Measurements from ENCODE around the gene PLCG2.

Gene PLCG2

DNA sequence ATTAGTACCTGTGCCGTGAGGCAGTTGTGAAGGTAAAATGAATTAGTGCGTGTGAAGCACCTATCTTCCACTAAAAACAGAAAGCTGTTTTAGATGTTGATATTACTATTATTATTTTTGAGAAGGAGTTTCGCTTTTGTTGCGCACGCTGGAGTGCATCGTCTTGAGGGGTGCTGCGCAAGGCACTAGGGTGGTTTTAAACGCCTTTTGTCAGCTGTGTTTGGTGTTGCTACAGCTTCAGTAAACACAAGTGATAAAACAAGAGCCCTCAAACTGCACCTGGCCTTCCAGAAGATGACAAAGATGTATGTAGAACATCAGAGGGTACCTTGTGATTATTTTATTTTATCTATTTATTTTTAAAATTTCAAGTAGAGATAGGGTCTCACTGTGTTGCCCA lies 38.2 kb downstream of the PLCG2 start:
- TF ChIP-seq FOXP2 (optimal IDR thresholded peaks at IDR 0.05; ENCODE audit: borderline replicate concordance, extremely low read depth, extremely low read length, insufficient read depth): no peak
- TF ChIP-seq TAF1 (IDR thresholded peaks at IDR 0.05; ENCODE audit: borderline replicate concordance, insufficient read depth, low read length): no peak
- TF ChIP-seq SIN3A (IDR thresholded peaks at IDR 0.05; ENCODE audit: borderline replicate concordance, insufficient read depth, low read length): no peak
- TF ChIP-seq, protein P1, sequence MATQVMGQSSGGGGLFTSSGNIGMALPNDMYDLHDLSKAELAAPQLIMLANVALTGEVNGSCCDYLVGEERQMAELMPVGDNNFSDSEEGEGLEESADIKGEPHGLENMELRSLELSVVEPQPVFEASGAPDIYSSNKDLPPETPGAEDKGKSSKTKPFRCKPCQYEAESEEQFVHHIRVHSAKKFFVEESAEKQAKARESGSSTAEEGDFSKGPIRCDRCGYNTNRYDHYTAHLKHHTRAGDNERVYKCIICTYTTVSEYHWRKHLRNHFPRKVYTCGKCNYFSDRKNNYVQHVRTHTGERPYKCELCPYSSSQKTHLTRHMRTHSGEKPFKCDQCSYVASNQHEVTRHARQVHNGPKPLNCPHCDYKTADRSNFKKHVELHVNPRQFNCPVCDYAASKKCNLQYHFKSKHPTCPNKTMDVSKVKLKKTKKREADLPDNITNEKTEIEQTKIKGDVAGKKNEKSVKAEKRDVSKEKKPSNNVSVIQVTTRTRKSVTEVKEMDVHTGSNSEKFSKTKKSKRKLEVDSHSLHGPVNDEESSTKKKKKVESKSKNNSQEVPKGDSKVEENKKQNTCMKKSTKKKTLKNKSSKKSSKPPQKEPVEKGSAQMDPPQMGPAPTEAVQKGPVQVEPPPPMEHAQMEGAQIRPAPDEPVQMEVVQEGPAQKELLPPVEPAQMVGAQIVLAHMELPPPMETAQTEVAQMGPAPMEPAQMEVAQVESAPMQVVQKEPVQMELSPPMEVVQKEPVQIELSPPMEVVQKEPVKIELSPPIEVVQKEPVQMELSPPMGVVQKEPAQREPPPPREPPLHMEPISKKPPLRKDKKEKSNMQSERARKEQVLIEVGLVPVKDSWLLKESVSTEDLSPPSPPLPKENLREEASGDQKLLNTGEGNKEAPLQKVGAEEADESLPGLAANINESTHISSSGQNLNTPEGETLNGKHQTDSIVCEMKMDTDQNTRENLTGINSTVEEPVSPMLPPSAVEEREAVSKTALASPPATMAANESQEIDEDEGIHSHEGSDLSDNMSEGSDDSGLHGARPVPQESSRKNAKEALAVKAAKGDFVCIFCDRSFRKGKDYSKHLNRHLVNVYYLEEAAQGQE (IDR thresholded peaks at IDR 0.05; ENCODE audit: insufficient read depth in 1 of 2, low read depth in 2 of 2, low read length in 2 of 2): no peak
- TF ChIP-seq POLR2AphosphoS5 (IDR thresholded peaks at IDR 0.05; ENCODE audit: low read depth, low read length): no peak

DNA sequence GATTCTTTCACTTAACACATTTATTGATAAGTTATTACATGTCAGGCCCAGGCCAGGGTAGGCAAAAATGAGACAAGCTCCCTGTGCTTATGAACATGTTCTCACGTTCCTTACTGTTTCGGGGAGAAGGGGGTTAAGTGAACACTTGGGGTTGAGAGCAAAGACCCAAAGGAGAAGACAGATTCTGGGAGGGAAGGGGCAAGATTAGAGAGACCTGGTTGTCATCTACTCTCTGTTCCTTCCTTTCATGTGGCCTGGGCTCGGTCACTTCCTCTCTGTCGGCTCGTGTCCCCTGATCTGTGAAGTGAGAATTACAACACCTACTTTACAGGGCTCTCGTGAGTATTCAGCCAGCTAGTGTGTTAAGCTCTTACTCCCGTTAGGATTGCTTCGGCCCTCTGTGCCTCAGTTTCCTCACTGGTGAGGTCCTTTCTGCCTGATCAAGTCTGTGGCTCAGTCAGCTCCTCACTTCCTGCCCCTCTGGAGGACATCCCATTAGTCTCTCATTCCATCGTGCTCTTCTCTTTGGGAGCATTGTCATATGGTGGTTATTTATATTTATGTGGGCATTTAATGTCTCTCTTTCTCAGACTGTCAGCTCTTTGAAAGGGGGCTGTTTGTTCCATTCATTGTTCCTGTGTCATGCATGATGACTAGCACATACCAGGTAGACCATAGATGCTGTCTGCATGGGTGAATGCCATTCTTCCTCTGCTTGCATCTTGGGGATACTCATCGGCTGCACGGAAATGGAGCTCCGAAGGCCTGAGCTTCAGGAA lies 38.9 kb downstream of the PLCG2 start:
- no peak for TF ChIP-seq POLR2AphosphoS5 (IDR thresholded peaks at IDR 0.05; ENCODE audit: low read depth, low read length)
- no peak for TF ChIP-seq SIN3A (IDR thresholded peaks at IDR 0.05; ENCODE audit: borderline replicate concordance, insufficient read depth, low read length)
- no peak for TF ChIP-seq FOXP2 (optimal IDR thresholded peaks at IDR 0.05; ENCODE audit: borderline replicate concordance, extremely low read depth, extremely low read length, insufficient read depth)
- TF ChIP-seq, protein P1 (IDR thresholded peaks at IDR 0.05; ENCODE audit: insufficient read depth in 1 of 2, low read depth in 2 of 2, low read length in 2 of 2): no peak
- TF ChIP-seq TAF1 (IDR thresholded peaks at IDR 0.05; ENCODE audit: borderline replicate concordance, insufficient read depth, low read length): no peak

DNA sequence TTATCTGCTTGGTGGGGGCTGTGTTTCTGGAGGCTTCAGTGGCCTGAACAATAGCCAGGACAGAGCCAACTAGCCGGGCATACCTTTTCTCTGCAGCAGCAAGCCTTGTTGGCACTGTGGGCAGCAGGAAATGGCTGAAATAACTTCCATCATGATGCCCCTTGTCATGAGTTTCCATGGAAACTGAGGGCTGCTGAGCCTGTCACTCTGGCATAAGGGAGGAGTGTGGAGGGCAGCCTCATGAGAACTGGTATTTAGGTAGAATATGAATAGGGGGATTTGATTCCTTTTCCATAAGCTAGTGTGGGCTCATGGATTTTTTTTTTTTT lies 39.4 kb downstream of the PLCG2 start:
- TF ChIP-seq SIN3A (IDR thresholded peaks at IDR 0.05; ENCODE audit: borderline replicate concordance, insufficient read depth, low read length) (no peak), TAF1 (IDR thresholded peaks at IDR 0.05; ENCODE audit: borderline replicate concordance, insufficient read depth, low read length) (no peak), POLR2AphosphoS5 (IDR thresholded peaks at IDR 0.05; ENCODE audit: low read depth, low read length) (no peak), FOXP2 (optimal IDR thresholded peaks at IDR 0.05; ENCODE audit: borderline replicate concordance, extremely low read depth, extremely low read length, insufficient read depth) (no peak)

DNA sequence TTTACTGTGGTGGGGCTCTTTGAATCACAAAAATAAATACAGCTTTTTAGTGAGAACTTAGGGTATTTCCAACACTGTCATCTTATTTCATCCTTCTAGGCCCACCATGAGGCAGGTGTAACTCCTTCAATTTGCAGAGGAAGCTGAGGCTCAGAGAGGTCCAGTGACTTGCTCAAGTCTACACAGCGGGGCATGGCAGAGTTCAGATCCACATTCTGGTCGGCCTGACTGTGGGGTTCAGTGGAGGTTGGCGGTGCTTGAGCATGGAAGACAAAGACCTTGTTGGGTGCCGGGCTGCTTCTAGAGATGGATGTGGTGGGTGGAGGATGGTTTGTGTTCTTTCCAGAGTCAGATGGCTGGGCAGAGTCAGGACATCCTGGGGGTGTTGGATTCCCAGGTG lies 39.8 kb downstream of the PLCG2 start:
- TF ChIP-seq TAF1 (IDR thresholded peaks at IDR 0.05; ENCODE audit: borderline replicate concordance, insufficient read depth, low read length) (no peak), POLR2AphosphoS5 (IDR thresholded peaks at IDR 0.05; ENCODE audit: low read depth, low read length) (no peak), FOXP2 (optimal IDR thresholded peaks at IDR 0.05; ENCODE audit: borderline replicate concordance, extremely low read depth, extremely low read length, insufficient read depth) (no peak), SIN3A (IDR thresholded peaks at IDR 0.05; ENCODE audit: borderline replicate concordance, insufficient read depth, low read length) (no peak)
- TF ChIP-seq, protein P1 (IDR thresholded peaks at IDR 0.05; ENCODE audit: insufficient read depth in 1 of 2, low read depth in 2 of 2, low read length in 2 of 2): no peak

DNA sequence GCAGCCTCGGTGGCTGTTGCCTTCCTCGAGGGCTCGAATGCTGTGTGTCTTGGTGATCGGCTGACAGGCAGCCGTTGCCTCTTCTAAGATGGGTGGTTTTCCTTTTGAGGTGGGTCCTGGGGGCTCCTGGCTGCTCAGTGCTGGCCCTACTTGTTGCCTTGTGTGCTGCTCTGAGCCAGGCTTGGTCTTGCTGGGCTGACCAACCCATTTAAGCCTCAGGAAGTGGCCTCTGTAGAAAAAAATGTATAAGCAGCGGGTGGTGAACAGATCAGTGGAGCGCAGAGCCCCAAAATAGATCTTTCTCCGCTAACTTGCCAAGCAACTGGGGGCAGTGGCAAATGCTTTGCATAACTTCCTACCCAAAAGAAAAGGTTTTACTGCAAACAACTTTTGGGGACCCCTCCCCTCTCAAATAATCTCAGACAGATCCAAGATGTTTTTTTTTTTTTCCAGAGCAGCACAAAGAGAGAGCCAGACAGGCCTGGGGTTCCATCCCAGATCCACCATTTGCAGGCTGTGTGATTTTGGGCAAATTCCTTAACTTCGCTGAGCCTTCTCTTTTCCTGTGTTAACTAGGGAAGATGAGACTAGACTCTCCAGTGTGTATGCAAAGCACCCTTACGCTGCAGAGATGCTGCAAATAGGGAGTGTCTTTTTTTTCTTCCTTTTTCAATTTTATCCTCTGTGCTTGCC lies 42.5 kb downstream of the PLCG2 start:
- TF ChIP-seq, protein P1 (IDR thresholded peaks at IDR 0.05; ENCODE audit: insufficient read depth in 1 of 2, low read depth in 2 of 2, low read length in 2 of 2): no peak
- TF ChIP-seq POLR2AphosphoS5 (IDR thresholded peaks at IDR 0.05; ENCODE audit: low read depth, low read length) (no peak), SIN3A (IDR thresholded peaks at IDR 0.05; ENCODE audit: borderline replicate concordance, insufficient read depth, low read length) (no peak), TAF1 (IDR thresholded peaks at IDR 0.05; ENCODE audit: borderline replicate concordance, insufficient read depth, low read length) (no peak), FOXP2 (optimal IDR thresholded peaks at IDR 0.05; ENCODE audit: borderline replicate concordance, extremely low read depth, extremely low read length, insufficient read depth) (no peak)

Data from PFSK-1 (cell line).